Measurements from ENCODE around the gene LAMB1. TPM values are rescaled to one million over a fixed set of nuclear protein-coding genes. Genes with fewer than 3 reads are reported as not detected.

Gene LAMB1
- total and polyA plus RNA-seq, 3 donors from 2014 or later = 42.0 to 65.2 (median 43.1) TPM

DNA sequence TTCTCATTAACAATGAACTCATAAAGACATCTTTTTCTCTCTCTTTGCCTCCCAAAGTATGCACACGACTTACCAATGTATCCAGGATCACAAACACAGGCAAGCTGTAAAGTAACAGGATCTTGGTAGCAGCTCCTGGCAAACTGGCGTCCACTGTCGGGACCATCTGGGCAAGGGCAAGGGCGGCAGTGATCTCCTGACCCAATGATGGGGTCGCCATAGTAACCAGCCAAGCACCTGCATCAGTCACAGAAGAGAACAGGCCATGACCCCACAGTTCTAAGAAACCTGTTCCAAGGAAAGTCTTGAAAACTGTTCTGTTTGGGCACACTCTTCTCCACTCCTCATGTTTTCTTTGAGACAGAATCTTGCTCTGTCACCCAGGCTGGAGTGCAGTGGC lies 47.6 kb downstream of the LAMB1 start:
- Histone ChIP-seq H3K9me3 (no peaks in the 10 kb centered on the region), H3K27me3 (no peaks in the 10 kb centered on the region), H3K4me1 (peaks cover 24% of the 10 kb centered on the region), H3K27ac (no peak overlapping the region), H3K4me3 (no peak overlapping the region), H3K36me3 (ENCODE audit: low read depth, missing control alignments) (no peaks in the 10 kb centered on the region)
- TF ChIP-seq CTCF (IDR thresholded peaks at IDR 0.05) (no peak), POLR2A (IDR thresholded peaks at IDR 0.05) (no peak)
- intact Hi-C loops (cut with DNase I; ENCODE audit: low total_unique reads) = no loop called here
- DNase-seq = no peak
- 67 to 87% methylated on average over 5 of the region's 5 CpGs for WGBS, 2 donors

GRCh38 chr7:107953924-107954303 lies 49.0 kb downstream of the LAMB1 start:
- peaks cover 22% of the 10 kb centered on the region for H3K4me1 ChIP-seq
- intact Hi-C loops (cut with DNase I; ENCODE audit: low total_unique reads) = no loop called here
- 74 to 80% methylated on average over 2 of the region's 2 CpGs for WGBS, 2 donors
- H3K4me3 ChIP-seq = no peak overlapping the region
- H3K9me3 ChIP-seq = no peaks in the 10 kb centered on the region
- DNase-seq = no peak
- no peaks in the 10 kb centered on the region for H3K27me3 ChIP-seq
- H3K27ac ChIP-seq = no peak overlapping the region
- TF ChIP-seq POLR2A (IDR thresholded peaks at IDR 0.05) (no peak), CTCF (IDR thresholded peaks at IDR 0.05) (no peak)
- no peaks in the 10 kb centered on the region for H3K36me3 ChIP-seq (ENCODE audit: low read depth, missing control alignments)

DNA sequence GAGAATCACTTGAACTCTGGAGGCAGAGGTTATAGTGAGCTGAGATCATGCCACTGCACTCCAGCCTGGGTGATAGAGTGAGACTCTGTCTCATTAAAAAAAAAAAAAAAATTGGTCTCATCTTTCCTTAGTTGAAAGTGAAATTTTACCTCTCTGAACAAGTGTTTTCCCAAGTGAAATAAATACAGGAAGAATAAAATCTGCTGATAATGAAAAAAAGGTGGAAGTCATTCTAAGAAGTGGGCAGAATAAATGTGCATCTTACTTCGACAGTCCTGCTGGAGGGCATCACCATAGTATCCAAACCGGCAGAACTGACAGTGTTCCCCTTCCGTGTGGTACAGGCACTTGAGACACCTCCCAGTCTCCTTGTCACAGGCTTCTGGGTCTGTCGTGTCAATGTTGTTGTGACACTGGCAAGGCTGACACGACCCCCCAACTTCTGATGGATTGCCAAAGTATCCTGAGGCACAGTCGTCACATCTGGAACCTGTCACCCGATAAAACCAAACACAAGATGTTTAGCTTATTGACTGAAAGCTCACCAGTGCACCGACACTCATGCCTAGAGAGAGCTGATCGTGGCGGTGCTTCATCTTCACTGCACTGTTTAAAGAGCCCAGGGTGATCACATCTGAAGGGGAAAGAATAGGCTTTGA lies 49.6 kb downstream of the LAMB1 start:
- 85 to 87% methylated on average over 10 of the region's 10 CpGs for WGBS, 2 donors
- no peaks in the 10 kb centered on the region for H3K27me3 ChIP-seq
- intact Hi-C loops (cut with DNase I; ENCODE audit: low total_unique reads) = no loop called here
- no peak overlapping the region for H3K4me3 ChIP-seq
- TF ChIP-seq POLR2A (IDR thresholded peaks at IDR 0.05) (no peak), CTCF (IDR thresholded peaks at IDR 0.05) (no peak)
- no peak overlapping the region for H3K27ac ChIP-seq
- no peaks in the 10 kb centered on the region for H3K9me3 ChIP-seq
- no peaks in the 10 kb centered on the region for H3K36me3 ChIP-seq (ENCODE audit: low read depth, missing control alignments)
- H3K4me1 ChIP-seq = peaks cover 18% of the 10 kb centered on the region
- DNase-seq = no peak

DNA sequence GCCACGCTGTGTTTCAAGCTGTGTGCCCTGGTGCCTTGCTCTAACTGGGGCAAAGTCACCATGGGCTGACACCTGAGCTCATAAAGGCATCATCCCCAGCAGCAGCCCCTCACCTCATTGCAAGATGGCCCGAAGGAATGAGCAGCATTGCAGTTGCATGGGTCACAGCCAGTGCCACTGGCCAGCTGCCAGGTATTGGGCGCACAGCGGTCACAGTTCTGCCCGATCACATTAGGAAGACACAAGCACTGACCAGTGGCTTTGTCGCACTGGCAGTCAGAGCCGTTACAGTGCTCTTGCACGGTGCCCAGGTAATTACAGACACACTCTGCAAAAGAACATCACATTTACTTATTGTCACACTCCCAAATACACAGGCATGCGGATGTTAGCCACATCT lies 51.1 kb downstream of the LAMB1 start:
- DNase-seq = no peak
- Histone ChIP-seq H3K4me3 (no peak overlapping the region), H3K4me1 (peaks cover 4% of the 10 kb centered on the region), H3K9me3 (no peaks in the 10 kb centered on the region), H3K36me3 (ENCODE audit: low read depth, missing control alignments) (no peaks in the 10 kb centered on the region), H3K27me3 (no peaks in the 10 kb centered on the region), H3K27ac (no peak overlapping the region)
- intact Hi-C loops (cut with DNase I; ENCODE audit: low total_unique reads) = no loop called here
- TF ChIP-seq POLR2A (IDR thresholded peaks at IDR 0.05) (no peak), CTCF (IDR thresholded peaks at IDR 0.05) (no peak)
- WGBS, 2 donors = 71 to 81% methylated on average over 5 to 9 of the region's 9 CpGs

DNA sequence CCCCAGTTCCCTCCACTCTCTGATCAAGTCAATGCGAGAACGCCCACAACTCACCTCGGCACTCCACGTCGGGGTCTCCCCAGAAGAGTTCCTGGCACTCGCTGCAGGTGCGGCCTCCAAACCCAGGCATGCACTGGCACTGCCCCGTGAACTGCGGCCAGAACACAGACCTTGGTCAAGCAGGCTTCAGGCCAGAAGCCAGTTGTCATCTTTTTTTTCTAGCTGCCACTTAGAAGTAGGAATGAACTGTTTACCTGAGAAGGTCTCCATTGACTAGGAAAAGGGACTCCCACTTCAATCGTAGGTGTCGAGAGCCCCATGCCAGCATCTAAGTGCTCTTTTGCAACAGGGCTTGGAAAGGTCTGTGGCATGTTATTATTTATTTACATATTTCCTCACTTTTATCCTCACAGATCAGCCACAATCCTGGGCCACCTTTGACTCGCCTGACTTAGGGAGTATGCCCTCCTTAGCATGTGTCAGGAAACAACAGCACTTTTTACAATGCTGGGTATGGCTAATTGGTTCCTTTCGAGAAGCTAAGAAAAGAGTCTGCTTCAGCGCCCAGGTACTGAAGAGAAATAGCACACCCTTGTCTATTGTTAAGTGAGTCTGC lies 51.7 kb downstream of the LAMB1 start:
- no peak for TF ChIP-seq CTCF (IDR thresholded peaks at IDR 0.05)
- TF ChIP-seq POLR2A (IDR thresholded peaks at IDR 0.05) = no peak

More for the DNA sequence above, 51.7 kb downstream of the LAMB1 start:
- DNase-seq = no peak
- intact Hi-C loops (cut with DNase I; ENCODE audit: low total_unique reads) = no loop called here
- H3K4me1 ChIP-seq = peaks cover 3% of the 10 kb centered on the region
- H3K9me3 ChIP-seq = no peaks in the 10 kb centered on the region
- no peaks in the 10 kb centered on the region for H3K27me3 ChIP-seq
- H3K36me3 ChIP-seq (ENCODE audit: low read depth, missing control alignments) = no peaks in the 10 kb centered on the region
- 92% methylated on average over 14 of the region's 14 CpGs for WGBS, 2 donors
- no peak overlapping the region for H3K27ac ChIP-seq
- no peak overlapping the region for H3K4me3 ChIP-seq
